GM19023 (cell line): Measurements from ENCODE around the gene MPZ.

Source experiments
- ATAC-seq: cut with Tn5 transposase; IDR thresholded peaks from one replicate; pipeline ENCODE4 v1.9.1; 2021; ENCODE audit warnings: mild to moderate bottlenecking, moderate library complexity; ENCODE audit not compliant: unreplicated experiment

The MPZ gene

DNA sequence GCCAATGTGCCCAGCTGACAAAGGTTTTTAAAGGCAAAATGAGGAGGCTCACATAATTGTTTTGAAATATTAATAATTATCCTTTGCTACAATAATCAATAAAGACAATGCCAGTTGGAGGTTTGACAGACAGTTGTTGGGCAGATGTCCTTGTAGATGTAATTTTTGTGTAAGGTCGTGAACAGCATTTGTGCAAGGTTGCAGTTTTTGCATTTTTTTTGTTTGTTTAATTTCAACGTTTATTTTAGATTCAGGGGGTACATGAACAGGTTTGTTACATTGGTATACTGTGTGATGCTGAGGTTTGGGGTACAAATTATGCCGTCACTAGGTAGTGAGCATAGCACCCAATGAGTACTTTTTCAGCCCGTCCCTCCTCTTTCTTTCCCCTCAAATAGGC, 9.3 kb downstream of the MPZ start:
- ATAC-seq, result no peak

- ATAC-seq, result no peak
These were observed 10.4 kb downstream of the MPZ start for GRCh38 chr1:161299347-161299746.

DNA sequence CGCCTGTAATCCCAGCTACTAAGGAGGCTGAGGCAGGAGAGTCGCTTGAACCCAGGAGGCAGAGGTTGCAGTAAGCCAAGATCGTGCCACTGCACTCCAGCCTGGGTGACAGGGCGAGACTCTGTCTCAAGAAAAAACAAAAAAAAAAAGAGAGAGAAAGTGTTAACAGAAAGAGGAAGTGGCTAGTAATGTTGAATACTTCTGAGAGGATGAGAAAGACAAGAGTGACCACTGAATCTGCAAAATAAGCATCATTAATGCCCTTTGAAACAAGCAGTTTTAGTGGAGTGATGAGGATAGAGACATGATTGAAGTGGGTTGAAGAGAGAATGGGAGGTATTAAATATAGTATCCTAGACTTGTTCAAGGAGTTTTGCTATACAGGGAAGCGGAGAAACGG, 11.7 kb downstream of the MPZ start:
- ATAC-seq, result no peak

DNA sequence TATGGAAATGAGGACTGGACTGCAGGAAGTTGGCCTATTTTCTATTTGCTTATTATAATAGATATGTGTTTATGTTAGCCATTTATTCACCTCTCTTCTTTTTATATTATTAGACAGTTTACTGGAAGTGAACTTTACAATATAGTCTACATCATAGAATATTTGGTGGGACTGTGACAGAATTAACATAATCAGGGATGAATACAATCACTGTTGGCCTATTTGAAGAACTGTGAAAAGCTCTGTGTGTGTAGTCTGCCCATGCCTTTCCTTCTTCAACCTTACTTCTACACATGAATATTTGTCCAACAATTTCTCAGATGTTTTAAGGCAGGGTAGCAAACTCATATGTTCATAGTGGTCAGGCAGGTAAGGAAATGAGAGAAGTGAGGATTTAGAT, 12.4 kb downstream of the MPZ start:
- no peak for ATAC-seq

GRCh38 chr1:161290779-161291178, 19.0 kb downstream of the MPZ start:
- ATAC-seq, result no peak

- no peak for ATAC-seq
These were observed 22.2 kb downstream of the MPZ start for GRCh38 chr1:161287482-161288054.

GRCh38 chr1:161285521-161285920, 24.2 kb downstream of the MPZ start:
- ATAC-seq, result no peak

- no peak for ATAC-seq
These were observed 24.7 kb downstream of the MPZ start for GRCh38 chr1:161285113-161285512.

DNA sequence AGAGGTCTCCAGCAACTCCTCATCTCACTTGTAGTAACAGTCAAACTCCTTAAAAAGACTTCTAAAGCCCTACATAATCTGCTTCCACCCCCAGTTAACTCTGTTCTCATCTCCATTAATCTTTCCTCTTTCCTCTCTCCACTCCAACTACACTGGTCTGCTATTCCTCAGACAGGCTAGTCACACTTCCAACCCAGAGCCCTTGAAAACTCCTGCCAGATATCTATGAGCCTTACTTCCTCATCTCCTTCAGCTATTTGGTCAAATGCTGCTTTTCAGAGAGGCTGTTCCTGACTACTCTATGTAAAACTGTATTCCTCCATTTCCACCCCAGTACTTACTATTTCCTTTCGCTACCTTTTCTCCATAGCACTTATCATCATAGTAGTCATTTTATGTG, 26.8 kb downstream of the MPZ start:
- no peak for ATAC-seq

DNA sequence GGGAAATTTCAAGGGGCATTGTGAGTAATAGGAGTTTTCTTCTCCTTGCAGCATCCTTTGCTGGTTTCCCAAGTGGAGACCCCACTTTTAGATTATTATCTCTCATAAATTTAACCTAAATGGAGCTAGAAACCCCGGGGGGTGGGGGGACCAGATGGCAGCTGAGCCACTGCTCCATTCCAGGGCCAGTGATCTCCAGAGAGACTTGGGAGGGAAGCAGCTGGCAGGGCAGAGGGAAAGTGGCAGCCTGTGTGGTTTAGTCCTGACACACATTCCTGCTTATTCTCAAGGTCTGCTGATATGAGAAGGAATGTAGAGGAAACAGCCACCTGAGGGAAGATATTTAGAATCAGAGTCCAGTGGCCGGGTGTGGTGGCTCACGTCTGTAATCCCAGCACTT, 34.9 kb downstream of the MPZ start:
- no peak for ATAC-seq

DNA sequence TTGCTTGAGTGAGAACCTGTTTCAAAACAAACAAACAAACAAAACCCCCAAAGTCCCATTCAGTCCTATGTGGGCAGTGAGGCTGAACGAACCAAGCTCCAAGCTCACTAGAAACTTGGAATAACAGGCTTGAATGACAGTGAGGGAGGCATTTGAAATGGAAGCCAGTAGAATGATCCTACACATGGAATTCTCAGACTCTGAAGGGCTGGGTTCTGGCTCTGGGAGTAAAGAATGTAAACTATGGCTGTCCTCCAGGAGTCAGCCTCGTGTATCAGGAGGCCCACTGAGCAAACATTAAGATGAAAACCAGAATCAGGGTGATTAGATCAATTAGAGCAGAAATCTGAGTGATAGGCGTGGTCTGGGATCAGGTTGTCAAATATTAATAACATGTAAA, 36.4 kb downstream of the MPZ start:
- ATAC-seq, result no peak

GRCh38 chr1:161267321-161267720, 42.4 kb downstream of the MPZ start:
- ATAC-seq, result no peak

DNA sequence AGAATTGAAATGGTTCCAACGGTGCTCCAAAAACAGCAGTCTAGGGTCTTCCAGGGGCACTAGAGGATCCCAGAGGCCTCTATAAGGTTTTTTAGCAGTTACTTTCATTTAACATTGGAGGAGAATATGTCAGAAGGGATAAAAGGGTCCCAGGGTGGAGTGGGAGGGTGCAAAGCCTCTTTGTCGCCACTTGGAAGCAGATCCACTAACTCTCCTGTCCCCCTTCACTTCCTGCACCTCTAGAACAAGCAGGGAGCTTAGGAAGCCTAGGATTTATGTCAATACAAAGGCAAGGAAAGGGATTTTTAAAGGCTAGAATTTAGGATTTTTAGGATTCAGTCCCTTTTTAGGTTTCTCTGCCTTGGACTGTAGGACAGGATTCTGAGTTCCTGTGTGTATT, 42.9 kb downstream of the MPZ start:
- no peak for ATAC-seq

DNA sequence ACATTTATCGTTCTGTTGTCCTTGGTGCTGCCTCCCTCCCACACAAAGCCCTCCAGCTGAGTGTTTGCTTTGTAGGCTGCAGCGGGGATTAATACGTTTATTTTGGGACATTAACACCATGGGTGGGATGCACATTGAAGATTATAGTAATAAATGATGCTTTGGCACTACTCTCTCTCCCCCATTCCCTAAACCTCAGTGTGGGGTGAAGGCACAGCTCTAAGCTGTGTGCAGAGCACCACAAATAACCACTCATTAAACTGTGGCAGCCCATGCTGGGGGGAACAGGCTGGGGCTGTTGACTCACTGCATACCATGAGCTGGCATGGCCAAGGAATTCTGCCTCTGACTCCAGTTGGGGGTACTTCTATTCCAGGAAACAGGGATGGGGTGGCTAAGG, 43.6 kb downstream of the MPZ start:
- no peak for ATAC-seq

DNA sequence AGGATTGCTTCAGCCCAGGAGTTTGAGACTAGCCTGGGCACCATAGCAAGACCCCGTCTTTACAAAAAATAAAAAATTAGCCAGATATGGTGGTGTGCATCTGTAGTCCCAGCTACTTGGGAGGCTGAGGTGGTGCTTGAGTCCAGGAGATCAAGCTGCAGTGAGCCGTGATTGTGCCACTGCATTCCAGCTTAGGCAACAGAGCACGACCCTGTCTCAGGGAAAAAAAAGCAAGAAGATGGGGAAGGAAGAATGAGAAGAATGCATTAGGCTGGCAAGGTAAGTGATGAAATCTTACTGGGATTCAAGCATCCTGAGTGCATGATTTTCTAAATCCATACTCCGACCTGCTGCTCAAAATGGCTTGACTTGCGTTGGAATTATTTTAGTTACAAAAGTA, 44.5 kb downstream of the MPZ start:
- ATAC-seq, result no peak

DNA sequence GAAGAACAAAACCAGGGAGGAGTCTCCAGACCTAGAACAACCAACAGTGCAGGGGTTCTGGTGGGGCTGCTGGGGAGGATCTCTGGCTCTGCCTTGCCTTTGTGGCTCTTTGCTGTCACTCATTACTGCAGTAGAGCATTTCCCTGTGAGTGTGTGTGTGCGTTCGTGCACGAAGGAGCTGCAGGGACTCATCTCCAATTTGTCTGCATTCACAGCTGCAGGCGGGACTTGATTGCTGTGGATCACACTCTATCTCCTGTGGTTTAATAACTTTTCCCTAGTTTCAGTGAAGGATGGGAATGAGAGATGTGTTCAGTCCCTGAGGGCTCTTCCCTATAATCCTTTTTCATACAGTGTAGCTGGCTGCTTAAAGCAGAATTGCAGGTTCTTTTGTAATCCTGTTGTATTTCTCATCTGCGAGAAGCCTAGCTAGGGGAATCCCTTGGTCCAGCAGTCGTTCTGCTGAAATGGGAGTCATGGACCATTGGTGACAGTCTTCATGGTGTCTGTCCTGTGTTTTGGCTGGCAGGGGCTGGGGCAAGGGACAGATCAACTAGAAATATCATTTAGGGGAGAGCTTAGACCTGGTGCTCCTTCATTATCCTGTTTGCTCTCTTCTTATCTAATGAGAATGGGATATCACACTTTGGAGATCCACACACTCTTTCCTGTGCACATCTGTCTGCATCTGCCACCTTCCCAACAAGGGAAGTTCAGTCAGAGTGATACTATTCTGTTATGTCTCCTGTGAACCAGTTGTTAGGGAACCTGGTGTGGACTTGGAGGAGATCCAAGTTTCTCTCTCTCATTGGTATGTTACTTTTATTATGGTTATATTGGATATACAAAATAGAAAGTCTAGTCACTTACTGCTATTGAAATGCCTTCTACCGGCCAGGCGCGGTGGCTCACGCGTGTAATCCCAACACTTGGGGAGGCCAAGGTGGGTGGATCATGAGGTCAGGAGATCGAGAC, 48.2 kb downstream of the MPZ start:
- no peak for ATAC-seq

DNA sequence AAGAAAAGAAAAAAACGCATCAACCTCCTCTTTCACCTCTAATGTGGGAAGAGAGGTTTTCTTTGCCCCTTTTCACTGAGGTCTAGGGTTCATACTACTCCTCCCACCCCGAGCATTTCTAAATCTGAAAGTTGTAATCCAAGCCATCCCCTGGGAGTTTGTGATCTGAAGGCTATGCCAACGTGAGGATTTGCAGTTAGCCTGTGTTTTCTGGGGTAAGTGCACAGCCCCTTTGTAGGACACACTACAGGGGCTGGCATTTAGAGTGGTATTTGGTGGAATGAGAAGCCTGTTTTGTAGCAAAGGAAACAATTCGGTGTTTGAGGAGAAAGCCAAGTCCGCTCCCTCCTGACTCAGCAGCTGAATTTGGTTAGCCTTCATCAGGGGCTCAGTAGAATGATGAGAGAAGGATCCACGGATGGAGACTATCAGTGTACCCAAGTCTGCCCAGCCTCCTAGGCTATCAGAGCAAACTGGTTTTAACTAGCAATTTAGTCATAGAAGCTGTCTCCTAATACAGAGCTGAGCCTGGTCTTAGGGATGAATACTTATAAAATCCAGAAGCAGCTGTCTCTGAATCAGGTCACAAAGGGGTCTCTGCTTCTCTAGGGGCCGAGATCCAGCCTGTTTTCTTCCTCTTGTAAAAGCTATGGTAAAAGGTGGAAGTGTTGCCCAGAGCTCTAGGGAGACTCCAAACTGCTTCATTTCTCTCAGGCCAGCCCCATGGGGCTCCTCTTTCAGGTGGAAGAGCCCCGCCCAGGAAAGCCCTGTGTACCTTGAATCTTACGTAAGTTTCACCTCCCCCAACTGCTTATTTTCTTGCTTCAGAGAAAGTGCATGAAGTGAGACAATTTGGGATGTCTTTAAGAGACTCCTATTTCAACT, 49.1 kb downstream of the MPZ start:
- no peak for ATAC-seq

DNA sequence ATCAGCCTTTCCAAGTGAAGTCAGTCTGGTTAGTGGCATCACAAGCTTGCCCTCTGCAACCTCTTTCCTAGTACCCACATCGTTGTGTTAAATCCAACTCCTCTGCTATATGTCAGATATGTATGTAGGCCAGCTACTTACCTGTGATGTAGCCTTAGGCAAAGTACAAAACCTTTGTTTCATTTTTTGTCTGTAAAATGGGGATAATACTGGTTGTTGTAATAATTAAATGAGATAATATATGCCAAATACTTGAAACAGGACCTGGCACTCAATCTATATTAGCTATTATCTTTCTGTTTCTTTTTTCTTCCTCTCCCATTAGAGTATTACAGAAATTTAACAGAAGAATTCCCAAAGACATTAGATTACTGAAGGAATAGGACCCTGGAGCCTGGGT, 50.0 kb downstream of the MPZ start:
- no peak for ATAC-seq

- ATAC-seq, result no peak
These were observed 50.4 kb downstream of the MPZ start for GRCh38 chr1:161259345-161259702.

GRCh38 chr1:161258439-161259344, 51.1 kb downstream of the MPZ start, which contains the start of gene PCP4L1:
Gene PCP4L1, plus strand, starts transcription at chr1:161258745. Its CDS starts 230 bp downstream, at chr1:161258975.
- peak; percentile 87 for ATAC-seq
